Measurements from ENCODE around the gene AXDND1. TPM values are rescaled to one million over a fixed set of nuclear protein-coding genes. Genes with fewer than 3 reads are reported as not detected.

Gene AXDND1
- total and polyA plus RNA-seq, 2 donors (not counting 1 experiment from before 2014, with no cell fraction given): 0.05 to 0.17 TPM

DNA sequence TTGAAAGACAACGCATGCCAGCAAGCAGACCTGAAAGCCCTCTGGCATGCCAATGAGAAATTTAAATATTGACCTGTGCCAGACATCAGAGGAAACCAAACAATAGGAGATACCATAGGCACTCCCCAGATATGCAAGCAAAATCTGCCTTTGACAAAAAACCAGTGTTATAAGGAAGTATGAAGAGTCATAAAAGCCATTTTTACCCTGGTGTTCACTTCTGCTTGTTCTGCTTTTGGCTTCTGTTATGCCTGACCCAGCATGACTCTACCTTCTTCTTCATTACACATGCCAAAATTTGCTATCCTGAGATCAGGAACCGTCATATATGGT, 183.6 kb downstream of the AXDND1 start:
- no peak overlapping the region for H3K4me3 ChIP-seq (replicated peaks in 1 of 4; ENCODE audit: control extremely low read depth in 1 of 4, insufficient read depth in 1 of 4, low read depth in 3 of 4, low read length in 4 of 4)
- no peaks in the 10 kb centered on the region for H3K4me1 ChIP-seq (ENCODE audit: control insufficient read depth, extremely low read depth, insufficient read depth, low read length)
- DNase-seq (ENCODE audit: low read depth in 2 of 2): no peak

DNA sequence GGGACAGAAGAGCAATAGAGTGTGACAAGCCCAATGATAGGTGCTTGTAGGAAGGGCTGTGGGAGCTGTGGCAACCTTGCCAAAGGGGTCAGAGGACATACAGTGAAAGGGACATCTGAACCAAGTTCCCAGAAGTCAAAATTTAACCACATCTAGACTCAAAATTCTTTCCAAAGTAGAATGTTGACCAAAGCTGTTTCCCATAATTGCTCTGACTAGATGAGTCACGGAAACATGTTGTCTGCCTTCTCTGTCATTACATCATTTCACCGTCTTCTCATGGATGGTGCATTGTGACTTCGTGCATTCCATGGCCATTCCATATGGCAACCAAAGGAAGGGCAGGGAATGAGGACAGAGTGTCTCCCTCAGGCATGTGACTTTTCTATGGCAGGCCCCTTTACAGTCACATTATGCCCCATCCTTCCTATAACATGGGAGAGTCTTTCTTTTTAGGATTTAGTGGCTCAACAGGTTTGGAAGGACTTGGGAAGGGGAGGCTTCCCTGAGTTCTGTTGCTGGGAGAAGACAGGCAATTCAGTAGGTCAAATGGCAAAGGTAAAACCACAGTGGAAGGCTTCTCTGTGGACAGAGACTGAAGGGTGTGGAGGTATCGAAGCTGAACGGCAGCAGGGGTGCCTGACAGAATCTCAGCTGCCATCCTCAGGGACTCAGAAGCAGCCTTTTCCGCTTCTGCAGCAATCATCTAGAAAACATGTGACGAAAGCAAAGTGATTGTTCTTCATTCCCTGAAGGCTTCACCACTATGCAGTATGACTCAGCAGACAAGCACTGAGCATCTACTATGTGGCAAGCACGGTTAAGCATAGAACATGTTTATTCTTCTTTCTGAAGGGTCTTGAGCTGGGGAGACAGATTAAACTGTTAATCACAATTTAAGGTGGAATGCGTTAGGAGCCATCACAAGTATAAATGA, 185.2 kb downstream of the AXDND1 start:
- Histone ChIP-seq H3K4me1 (ENCODE audit: control insufficient read depth, extremely low read depth, insufficient read depth, low read length) (no peaks in the 10 kb centered on the region), H3K9ac (ENCODE audit: insufficient read depth, low read length) (no peak overlapping the region), H3K27ac (ENCODE audit: insufficient read depth, low read length) (no peak overlapping the region), H2AFZ (ENCODE audit: low read length) (no peak overlapping the region), H3K4me2 (ENCODE audit: extremely low read depth, insufficient read depth, low read length) (no peak overlapping the region), H3K27me3 (ENCODE audit: control insufficient read depth, insufficient read depth, low read length) (no peaks in the 10 kb centered on the region), H3K9me3 (ENCODE audit: control insufficient read depth, insufficient read depth, low read depth, low read length) (no peaks in the 10 kb centered on the region), H3K79me2 (ENCODE audit: control insufficient read depth, insufficient read depth, low read length) (no peaks in the 10 kb centered on the region), H3K36me3 (ENCODE audit: control insufficient read depth, insufficient read depth, low read length) (no peaks in the 10 kb centered on the region), H3K4me3 (replicated peaks in 1 of 4; ENCODE audit: control extremely low read depth in 1 of 4, insufficient read depth in 1 of 4, low read depth in 3 of 4, low read length in 4 of 4) (no peak overlapping the region), H4K20me1 (ENCODE audit: control insufficient read depth, extremely low read depth, insufficient read depth, low read length) (no peaks in the 10 kb centered on the region)
- peak; percentile 3 to 40 for DNase-seq (ENCODE audit: low read depth in 2 of 2)
- no peak for TF ChIP-seq EZH2 (IDR thresholded peaks at IDR 0.05; ENCODE audit: low read length, missing control alignments)
- TF ChIP-seq, protein P1, sequence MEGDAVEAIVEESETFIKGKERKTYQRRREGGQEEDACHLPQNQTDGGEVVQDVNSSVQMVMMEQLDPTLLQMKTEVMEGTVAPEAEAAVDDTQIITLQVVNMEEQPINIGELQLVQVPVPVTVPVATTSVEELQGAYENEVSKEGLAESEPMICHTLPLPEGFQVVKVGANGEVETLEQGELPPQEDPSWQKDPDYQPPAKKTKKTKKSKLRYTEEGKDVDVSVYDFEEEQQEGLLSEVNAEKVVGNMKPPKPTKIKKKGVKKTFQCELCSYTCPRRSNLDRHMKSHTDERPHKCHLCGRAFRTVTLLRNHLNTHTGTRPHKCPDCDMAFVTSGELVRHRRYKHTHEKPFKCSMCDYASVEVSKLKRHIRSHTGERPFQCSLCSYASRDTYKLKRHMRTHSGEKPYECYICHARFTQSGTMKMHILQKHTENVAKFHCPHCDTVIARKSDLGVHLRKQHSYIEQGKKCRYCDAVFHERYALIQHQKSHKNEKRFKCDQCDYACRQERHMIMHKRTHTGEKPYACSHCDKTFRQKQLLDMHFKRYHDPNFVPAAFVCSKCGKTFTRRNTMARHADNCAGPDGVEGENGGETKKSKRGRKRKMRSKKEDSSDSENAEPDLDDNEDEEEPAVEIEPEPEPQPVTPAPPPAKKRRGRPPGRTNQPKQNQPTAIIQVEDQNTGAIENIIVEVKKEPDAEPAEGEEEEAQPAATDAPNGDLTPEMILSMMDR (conservative IDR thresholded peaks at IDR 0.05 in 1 of 2, IDR thresholded peaks at IDR 0.05 in 1 of 2; ENCODE audit: low read depth in 1 of 2, low read length in 2 of 2): no peak

More for the DNA sequence above, 183.6 kb downstream of the AXDND1 start:
- H3K4me2 ChIP-seq (ENCODE audit: extremely low read depth, insufficient read depth, low read length): no peak overlapping the region
- H3K9ac ChIP-seq (ENCODE audit: insufficient read depth, low read length): no peak overlapping the region
- no peaks in the 10 kb centered on the region for H3K27me3 ChIP-seq (ENCODE audit: control insufficient read depth, insufficient read depth, low read length)
- H4K20me1 ChIP-seq (ENCODE audit: control insufficient read depth, extremely low read depth, insufficient read depth, low read length): no peaks in the 10 kb centered on the region
- no peaks in the 10 kb centered on the region for H3K79me2 ChIP-seq (ENCODE audit: control insufficient read depth, insufficient read depth, low read length)
- no peaks in the 10 kb centered on the region for H3K36me3 ChIP-seq (ENCODE audit: control insufficient read depth, insufficient read depth, low read length)
- H3K27ac ChIP-seq (ENCODE audit: insufficient read depth, low read length): no peak overlapping the region
- TF ChIP-seq, protein P1 (conservative IDR thresholded peaks at IDR 0.05 in 1 of 2, IDR thresholded peaks at IDR 0.05 in 1 of 2; ENCODE audit: low read depth in 1 of 2, low read length in 2 of 2): no peak
- no peak for TF ChIP-seq EZH2 (IDR thresholded peaks at IDR 0.05; ENCODE audit: low read length, missing control alignments)
- no peaks in the 10 kb centered on the region for H3K9me3 ChIP-seq (ENCODE audit: control insufficient read depth, insufficient read depth, low read depth, low read length)
- no peak overlapping the region for H2AFZ ChIP-seq (ENCODE audit: low read length)

DNA sequence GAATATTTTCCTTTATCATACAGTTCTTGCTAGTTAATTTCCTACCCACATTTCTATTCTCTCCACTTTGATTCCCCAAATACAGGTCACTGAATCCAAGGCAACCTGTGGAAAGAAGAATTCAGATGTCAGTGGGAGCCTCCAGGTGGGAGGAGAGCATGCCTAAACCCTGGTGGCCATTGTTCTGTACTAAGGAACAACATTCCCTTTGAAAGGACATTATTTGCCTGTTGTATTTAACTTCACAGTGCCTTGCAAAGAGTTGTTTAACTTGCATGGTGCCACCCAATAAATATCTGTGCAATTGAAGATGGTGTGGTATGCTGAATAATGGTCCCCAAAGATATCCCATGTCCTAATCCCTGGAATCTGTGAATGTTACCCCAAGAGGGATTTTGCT, 188.7 kb downstream of the AXDND1 start:
- Histone ChIP-seq H3K27me3 (ENCODE audit: control insufficient read depth, insufficient read depth, low read length) (no peaks in the 10 kb centered on the region), H4K20me1 (ENCODE audit: control insufficient read depth, extremely low read depth, insufficient read depth, low read length) (no peaks in the 10 kb centered on the region), H3K9me3 (ENCODE audit: control insufficient read depth, insufficient read depth, low read depth, low read length) (no peaks in the 10 kb centered on the region), H3K4me1 (ENCODE audit: control insufficient read depth, extremely low read depth, insufficient read depth, low read length) (no peaks in the 10 kb centered on the region), H3K4me3 (replicated peaks in 1 of 4; ENCODE audit: control extremely low read depth in 1 of 4, insufficient read depth in 1 of 4, low read depth in 3 of 4, low read length in 4 of 4) (no peak overlapping the region), H3K36me3 (ENCODE audit: control insufficient read depth, insufficient read depth, low read length) (no peaks in the 10 kb centered on the region), H2AFZ (ENCODE audit: low read length) (no peak overlapping the region), H3K9ac (ENCODE audit: insufficient read depth, low read length) (no peak overlapping the region), H3K4me2 (ENCODE audit: extremely low read depth, insufficient read depth, low read length) (no peak overlapping the region), H3K27ac (ENCODE audit: insufficient read depth, low read length) (no peak overlapping the region), H3K79me2 (ENCODE audit: control insufficient read depth, insufficient read depth, low read length) (no peaks in the 10 kb centered on the region)
- no peak for TF ChIP-seq EZH2 (IDR thresholded peaks at IDR 0.05; ENCODE audit: low read length, missing control alignments)
- TF ChIP-seq, protein P1 (conservative IDR thresholded peaks at IDR 0.05 in 1 of 2, IDR thresholded peaks at IDR 0.05 in 1 of 2; ENCODE audit: low read depth in 1 of 2, low read length in 2 of 2): no peak
- DNase-seq (ENCODE audit: low read depth in 2 of 2): no peak

All from fibroblast of lung (primary cell).